ENCODE measurements around the gene DRD1.
"Not testable (repeated sequence)": the region's sequence is repeated elsewhere in the genome, so short reads cannot be mapped to it uniquely, and the experiment has no call there.

DRD1 gene

DNA sequence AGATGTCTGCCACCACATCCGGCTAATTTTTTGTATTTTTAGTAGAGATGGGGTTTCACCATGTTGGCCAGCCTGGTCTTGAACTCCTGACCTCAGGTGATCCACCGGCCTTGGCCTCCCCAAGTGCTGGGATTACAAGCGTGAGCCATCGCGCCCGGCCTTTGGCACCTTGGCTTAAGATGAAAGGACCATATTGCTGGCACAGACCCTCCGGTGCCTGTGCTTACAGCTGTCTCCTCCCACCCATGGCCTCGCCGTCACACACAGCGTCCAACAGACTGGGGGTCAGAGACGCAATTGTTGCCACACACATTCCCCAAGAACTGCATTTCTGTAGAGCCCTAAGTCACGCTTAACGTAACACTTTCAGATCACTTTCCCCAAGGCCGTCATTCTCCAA, 2.4 kb upstream of the DRD1 start:
- not testable (repeated sequence) for H3K36me3 ChIP-seq (ENCODE audit: control insufficient read depth, insufficient read depth, low read length); H3K9ac ChIP-seq (ENCODE audit: low read length); H3K27ac ChIP-seq (ENCODE audit: low read depth, low read length); H3K27me3 ChIP-seq (ENCODE audit: control insufficient read depth, insufficient read depth, low read length); H3K4me1 ChIP-seq (ENCODE audit: control insufficient read depth, insufficient read depth, low read length); H3K4me3 ChIP-seq (ENCODE audit: low read length)

DNA sequence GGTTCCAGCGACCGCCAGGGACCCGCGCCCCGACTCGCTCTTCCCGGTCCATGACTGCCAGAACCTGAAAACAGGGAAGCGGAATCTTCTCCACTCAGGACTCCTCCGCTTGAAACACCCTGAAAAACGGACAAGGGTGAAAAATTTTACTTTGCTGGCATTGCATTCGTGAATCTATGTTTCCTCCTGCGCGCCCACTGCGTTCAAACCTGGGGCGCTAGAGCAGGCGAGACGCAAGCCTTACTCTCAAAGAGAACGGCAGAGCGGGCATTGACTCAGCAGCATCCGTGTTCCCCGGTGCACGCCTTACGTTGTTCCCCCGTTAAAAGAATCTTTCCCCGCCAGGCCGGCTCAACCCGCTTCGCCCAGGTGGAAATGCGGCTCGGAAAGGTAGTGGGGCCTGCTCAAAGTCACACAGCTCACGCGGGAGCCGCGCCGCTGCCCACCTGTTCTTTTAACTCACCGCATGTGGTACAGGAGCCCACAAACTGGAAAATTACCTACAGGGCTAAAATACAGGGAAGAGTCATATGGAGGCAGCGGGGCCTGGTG, 999 bp upstream of the DRD1 start:
- no peaks in the 10 kb centered on the region for H3K4me1 ChIP-seq (ENCODE audit: control insufficient read depth, insufficient read depth, low read length)
- no peak overlapping the region for H3K9ac ChIP-seq (ENCODE audit: low read length)
- H3K36me3 ChIP-seq (ENCODE audit: control insufficient read depth, insufficient read depth, low read length), result no peaks in the 10 kb centered on the region
- no peak overlapping the region for H3K27ac ChIP-seq (ENCODE audit: low read depth, low read length)
- peaks cover 6% of the 10 kb centered on the region for H3K27me3 ChIP-seq (ENCODE audit: control insufficient read depth, insufficient read depth, low read length)
- no peak overlapping the region for H3K4me3 ChIP-seq (ENCODE audit: low read length)

DNA sequence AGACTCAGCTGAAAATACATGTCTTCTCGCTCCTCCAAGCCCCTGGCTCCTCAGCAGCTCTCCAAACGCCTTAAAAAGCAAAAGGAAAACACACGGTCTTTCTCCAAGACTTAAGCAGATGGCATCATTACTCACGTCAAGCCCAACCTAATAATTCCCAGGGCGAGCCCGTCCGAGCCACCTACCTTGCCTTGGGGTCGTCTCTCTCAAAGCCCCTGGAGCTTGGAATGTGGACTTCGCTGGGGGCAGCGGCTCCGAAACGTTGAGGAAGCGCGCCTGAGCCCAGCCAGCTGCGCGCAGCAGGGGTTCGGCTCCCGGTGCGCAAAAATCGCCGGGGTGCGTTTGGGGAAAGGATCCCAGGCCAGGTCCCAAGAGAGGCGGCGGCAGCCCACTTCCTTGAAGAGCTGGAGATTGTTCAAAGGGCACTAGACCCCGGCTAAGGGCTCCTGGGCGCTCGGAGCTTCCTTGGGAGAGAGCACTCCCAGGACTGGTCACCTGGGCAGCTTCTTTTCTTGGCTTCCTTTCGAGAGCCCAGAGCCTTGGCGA, 395 bp downstream of the DRD1 start:
- Histone ChIP-seq H3K4me1 (ENCODE audit: control insufficient read depth, insufficient read depth, low read length) (no peaks in the 10 kb centered on the region), H3K27ac (ENCODE audit: low read depth, low read length) (no peak overlapping the region), H3K27me3 (ENCODE audit: control insufficient read depth, insufficient read depth, low read length) (peaks cover 5% of the 10 kb centered on the region), H3K36me3 (ENCODE audit: control insufficient read depth, insufficient read depth, low read length) (no peaks in the 10 kb centered on the region), H3K9ac (ENCODE audit: low read length) (no peak overlapping the region), H3K4me3 (ENCODE audit: low read length) (no peak overlapping the region)

DNA sequence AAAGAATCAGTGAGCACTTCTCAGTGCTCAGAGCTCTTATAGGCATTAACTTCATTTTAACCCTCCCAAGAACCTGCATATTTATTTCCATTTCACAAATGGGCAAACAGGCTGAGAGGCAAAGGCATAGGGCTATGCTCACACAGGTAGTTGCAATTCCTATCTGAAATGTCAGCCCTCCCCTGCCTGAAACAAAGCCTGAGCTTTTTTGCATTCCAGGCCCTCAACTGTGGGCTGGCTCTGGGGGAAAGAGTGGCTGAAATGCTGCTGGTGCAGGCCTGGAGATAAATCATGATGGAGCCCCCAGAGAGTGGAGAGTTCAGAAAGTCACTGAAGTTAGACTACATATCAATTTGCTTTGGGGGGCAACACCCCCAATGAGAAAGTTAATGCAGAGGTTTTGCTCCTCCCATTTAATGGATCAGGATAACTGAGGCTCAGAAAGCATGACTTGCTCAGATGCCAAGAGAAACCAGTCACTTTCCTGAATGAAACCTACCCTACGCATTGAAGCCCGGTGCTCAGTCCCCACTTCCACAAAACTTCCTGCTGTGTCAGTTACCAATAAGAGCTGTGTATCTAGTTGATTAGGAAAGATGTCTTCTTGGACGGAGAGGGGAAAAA, 5.6 kb downstream of the DRD1 start:
- H3K4me1 ChIP-seq (ENCODE audit: control insufficient read depth, insufficient read depth, low read length), result no peaks in the 10 kb centered on the region
- no peak overlapping the region for H3K9ac ChIP-seq (ENCODE audit: low read length)
- H3K4me3 ChIP-seq (ENCODE audit: low read length), result no peak overlapping the region
- no peaks in the 10 kb centered on the region for H3K27me3 ChIP-seq (ENCODE audit: control insufficient read depth, insufficient read depth, low read length)
- H3K27ac ChIP-seq (ENCODE audit: low read depth, low read length), result no peak overlapping the region
- no peaks in the 10 kb centered on the region for H3K36me3 ChIP-seq (ENCODE audit: control insufficient read depth, insufficient read depth, low read length)

DNA sequence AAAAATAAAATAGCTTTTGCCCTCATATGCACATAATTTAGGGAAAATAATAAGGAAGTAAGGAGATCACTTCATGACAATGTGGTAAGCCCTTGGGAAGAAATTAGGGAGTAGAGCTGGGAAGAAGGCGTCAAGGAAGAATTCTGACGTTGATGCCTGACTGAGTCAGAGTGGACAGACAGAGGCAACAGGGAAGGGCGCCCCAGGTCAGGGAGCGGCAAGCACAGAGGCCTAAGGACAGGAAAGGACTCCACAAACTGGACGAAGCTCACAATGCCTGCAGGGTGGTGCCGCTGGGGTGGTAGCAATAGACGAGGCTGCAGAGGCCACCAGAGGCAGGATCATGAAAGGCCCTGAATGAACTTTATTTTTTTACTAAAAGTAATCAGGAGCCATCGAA, 7.6 kb downstream of the DRD1 start:
- Histone ChIP-seq H3K9ac (ENCODE audit: low read length) (no peak overlapping the region), H3K27ac (ENCODE audit: low read depth, low read length) (no peak overlapping the region), H3K36me3 (ENCODE audit: control insufficient read depth, insufficient read depth, low read length) (no peaks in the 10 kb centered on the region), H3K4me1 (ENCODE audit: control insufficient read depth, insufficient read depth, low read length) (no peaks in the 10 kb centered on the region), H3K27me3 (ENCODE audit: control insufficient read depth, insufficient read depth, low read length) (no peaks in the 10 kb centered on the region), H3K4me3 (ENCODE audit: low read length) (no peak overlapping the region)

DNA sequence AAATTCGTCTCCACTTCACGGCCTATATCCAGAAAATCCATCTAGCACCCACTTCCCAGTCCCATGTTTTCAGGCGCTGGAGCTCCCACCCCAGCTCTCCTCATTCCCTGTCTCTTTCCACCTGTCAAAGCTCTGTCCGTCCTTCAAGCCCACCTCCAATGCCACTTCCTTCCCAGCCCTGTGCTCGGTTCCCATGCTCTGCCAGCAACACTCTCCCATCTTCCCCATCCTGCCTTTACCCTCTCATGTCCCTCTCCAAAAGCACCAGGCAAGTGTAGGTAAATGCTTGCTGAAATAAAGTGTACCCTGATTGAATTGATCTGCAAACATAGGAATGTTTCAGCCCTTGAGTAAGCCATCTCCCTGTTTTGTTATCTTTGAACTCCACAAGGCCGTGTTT, 9.2 kb downstream of the DRD1 start:
- Histone ChIP-seq H3K4me3 (ENCODE audit: low read length) (no peak overlapping the region), H3K27ac (ENCODE audit: low read depth, low read length) (no peak overlapping the region), H3K36me3 (ENCODE audit: control insufficient read depth, insufficient read depth, low read length) (no peaks in the 10 kb centered on the region)

DNA sequence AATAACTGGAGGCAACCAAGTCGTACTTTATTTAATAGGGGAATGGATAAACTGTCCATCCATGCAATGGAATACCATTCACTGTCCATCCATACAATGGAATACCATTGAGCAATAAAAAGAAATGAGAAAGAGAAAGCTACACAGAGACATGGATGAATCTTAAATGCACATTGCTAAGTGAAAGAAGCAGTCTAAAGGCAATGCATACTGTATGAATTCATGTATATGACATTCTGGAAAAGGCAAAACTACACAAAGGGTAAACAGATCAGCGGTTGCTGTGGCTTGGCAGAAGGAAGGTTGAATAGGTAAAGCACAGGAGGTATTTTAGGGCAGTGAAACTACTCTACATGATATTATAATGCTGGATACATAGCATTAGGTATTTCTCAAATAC, 16.2 kb downstream of the DRD1 start:
- no peak overlapping the region for H3K27ac ChIP-seq (ENCODE audit: low read depth, low read length)
- no peak overlapping the region for H3K4me3 ChIP-seq (ENCODE audit: low read length)
- no peak overlapping the region for H3K9ac ChIP-seq (ENCODE audit: low read length)
- no peaks in the 10 kb centered on the region for H3K4me1 ChIP-seq (ENCODE audit: control insufficient read depth, insufficient read depth, low read length)
- no peaks in the 10 kb centered on the region for H3K27me3 ChIP-seq (ENCODE audit: control insufficient read depth, insufficient read depth, low read length)
- no peaks in the 10 kb centered on the region for H3K36me3 ChIP-seq (ENCODE audit: control insufficient read depth, insufficient read depth, low read length)

More for the DNA sequence above, 9.2 kb downstream of the DRD1 start:
- H3K9ac ChIP-seq (ENCODE audit: low read length), result no peak overlapping the region
- no peaks in the 10 kb centered on the region for H3K27me3 ChIP-seq (ENCODE audit: control insufficient read depth, insufficient read depth, low read length)
- H3K4me1 ChIP-seq (ENCODE audit: control insufficient read depth, insufficient read depth, low read length), result no peaks in the 10 kb centered on the region

DNA sequence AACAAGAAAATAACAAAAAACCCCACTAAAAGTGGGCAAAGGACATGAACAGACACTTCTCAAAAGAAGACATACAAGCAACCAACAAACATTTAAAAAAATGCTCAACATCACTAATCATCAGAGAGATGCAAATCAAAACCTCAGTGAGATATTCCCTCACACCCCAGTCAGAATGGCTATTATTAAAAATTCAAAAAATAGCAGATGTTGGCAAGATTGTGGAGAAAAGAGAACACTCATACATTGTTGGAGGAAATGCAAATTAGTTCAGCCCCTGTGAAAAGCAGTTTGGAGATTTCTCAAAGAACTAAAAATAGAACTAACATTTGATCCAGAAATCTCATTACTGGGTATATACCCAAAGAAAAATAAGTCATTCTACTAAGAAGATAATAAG, 19.4 kb downstream of the DRD1 start:
- H3K9ac ChIP-seq (ENCODE audit: low read length); H3K4me3 ChIP-seq (ENCODE audit: low read length); H3K4me1 ChIP-seq (ENCODE audit: control insufficient read depth, insufficient read depth, low read length); H3K27ac ChIP-seq (ENCODE audit: low read depth, low read length); H3K27me3 ChIP-seq (ENCODE audit: control insufficient read depth, insufficient read depth, low read length); H3K36me3 ChIP-seq (ENCODE audit: control insufficient read depth, insufficient read depth, low read length): not testable (repeated sequence)

DNA sequence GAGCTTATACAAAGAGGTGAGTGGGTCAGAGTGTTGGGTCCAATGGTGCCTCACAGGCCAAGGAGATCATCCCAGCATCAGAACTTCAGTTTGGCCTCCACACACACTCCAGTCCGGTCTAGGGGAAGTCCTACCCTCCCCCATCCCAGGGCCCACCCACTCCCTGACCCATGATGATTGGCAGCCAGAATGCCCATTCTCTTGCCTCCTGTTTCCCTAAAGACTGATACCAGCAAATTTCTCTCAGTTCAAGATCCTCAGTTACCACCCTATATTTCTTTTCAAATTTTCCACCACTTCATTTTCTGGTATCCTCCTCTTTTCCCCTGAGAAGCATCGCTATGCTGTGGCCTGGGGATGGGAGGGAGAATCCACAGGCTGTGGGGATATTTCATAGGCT, 21.9 kb downstream of the DRD1 start:
- Histone ChIP-seq H3K36me3 (ENCODE audit: control insufficient read depth, insufficient read depth, low read length) (no peaks in the 10 kb centered on the region), H3K4me3 (ENCODE audit: low read length) (no peak overlapping the region), H3K4me1 (ENCODE audit: control insufficient read depth, insufficient read depth, low read length) (no peaks in the 10 kb centered on the region), H3K27ac (ENCODE audit: low read depth, low read length) (no peak overlapping the region), H3K9ac (ENCODE audit: low read length) (no peak overlapping the region), H3K27me3 (ENCODE audit: control insufficient read depth, insufficient read depth, low read length) (no peaks in the 10 kb centered on the region)

DNA sequence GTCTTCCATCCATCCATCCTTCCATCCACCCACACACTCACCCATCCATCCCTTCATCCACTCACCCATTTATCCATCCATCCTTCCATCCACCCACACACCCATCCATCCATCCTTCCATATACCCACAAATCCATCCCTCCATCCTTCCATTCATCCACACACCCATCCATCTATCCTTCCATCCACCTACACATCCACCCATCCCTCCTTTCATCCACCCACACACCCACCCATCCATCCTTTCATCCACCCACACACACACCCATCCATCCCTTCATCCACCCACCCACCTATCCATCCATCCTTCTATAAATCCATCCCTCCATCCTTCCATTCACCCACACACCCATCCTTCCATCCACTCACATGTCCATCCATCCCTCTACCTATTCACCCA, 23.6 kb downstream of the DRD1 start:
- Histone ChIP-seq H3K27me3 (ENCODE audit: control insufficient read depth, insufficient read depth, low read length) (no peaks in the 10 kb centered on the region), H3K27ac (ENCODE audit: low read depth, low read length) (no peak overlapping the region), H3K4me3 (ENCODE audit: low read length) (no peak overlapping the region)

DNA sequence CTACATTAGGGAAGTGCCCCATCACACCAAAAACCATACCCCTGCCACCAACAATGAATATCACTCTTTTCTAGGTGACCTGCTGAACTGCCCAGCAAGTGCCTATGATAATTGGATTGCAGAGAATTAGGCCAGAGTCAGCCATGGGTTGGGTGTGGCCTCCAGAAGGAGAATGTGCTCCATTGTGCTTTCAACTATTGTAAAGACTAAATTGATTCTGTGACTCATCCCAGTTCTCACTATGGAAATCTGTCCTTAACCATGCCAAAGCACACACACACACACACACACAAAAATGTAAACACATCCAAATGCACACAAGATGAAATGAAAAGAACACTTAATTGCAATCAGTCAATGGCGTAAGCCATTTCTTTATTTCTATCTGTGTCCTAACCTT, 25.7 kb downstream of the DRD1 start:
- Histone ChIP-seq H3K4me1 (ENCODE audit: control insufficient read depth, insufficient read depth, low read length) (no peaks in the 10 kb centered on the region), H3K4me3 (ENCODE audit: low read length) (no peak overlapping the region), H3K27me3 (ENCODE audit: control insufficient read depth, insufficient read depth, low read length) (no peaks in the 10 kb centered on the region), H3K27ac (ENCODE audit: low read depth, low read length) (no peak overlapping the region), H3K9ac (ENCODE audit: low read length) (no peak overlapping the region), H3K36me3 (ENCODE audit: control insufficient read depth, insufficient read depth, low read length) (no peaks in the 10 kb centered on the region)

More for the DNA sequence above, 23.6 kb downstream of the DRD1 start:
- Histone ChIP-seq H3K36me3 (ENCODE audit: control insufficient read depth, insufficient read depth, low read length) (no peaks in the 10 kb centered on the region), H3K9ac (ENCODE audit: low read length) (no peak overlapping the region), H3K4me1 (ENCODE audit: control insufficient read depth, insufficient read depth, low read length) (no peaks in the 10 kb centered on the region)

DNA sequence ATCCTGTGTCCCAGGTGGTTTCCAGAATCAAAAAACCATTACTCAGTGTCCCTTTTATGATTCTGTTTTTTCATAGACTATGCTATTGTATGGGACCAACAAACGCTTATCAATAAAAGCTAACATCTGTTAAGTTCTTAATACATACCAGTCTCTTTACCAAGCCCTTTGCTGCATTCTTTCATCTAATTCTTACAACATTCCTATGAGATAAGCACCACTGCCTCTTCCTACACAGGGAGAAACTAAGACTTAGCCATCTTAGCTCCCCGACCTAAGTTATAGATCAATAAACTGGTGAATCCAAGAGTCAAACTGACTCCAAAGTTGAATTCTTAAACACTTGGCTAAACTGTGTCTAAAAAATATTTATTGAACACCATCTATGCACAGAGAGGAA, 26.6 kb downstream of the DRD1 start:
- Histone ChIP-seq H3K9ac (ENCODE audit: low read length) (no peak overlapping the region), H3K27ac (ENCODE audit: low read depth, low read length) (no peak overlapping the region), H3K27me3 (ENCODE audit: control insufficient read depth, insufficient read depth, low read length) (no peaks in the 10 kb centered on the region), H3K4me3 (ENCODE audit: low read length) (no peak overlapping the region), H3K4me1 (ENCODE audit: control insufficient read depth, insufficient read depth, low read length) (no peaks in the 10 kb centered on the region), H3K36me3 (ENCODE audit: control insufficient read depth, insufficient read depth, low read length) (no peaks in the 10 kb centered on the region)

DNA sequence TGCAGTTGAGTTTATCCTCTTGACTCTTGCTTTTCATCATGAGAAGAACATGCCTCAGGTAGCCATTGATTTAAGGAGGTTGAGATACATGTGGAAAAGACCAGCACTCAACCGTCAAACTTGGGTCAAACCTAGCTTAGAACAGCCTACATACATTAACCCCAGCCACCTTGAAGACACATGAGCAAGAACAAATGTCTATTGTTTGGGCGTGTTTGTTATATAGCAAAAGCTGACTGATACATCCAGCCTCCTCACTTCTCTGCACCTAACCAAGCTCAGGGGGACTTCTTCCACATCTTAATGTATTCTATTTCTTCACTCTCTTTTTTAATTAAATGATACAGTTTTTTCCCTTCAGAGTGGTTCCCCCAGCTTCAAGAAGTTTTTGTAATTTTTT, 28.7 kb downstream of the DRD1 start:
- H3K9ac ChIP-seq (ENCODE audit: low read length), result no peak overlapping the region
- H3K27me3 ChIP-seq (ENCODE audit: control insufficient read depth, insufficient read depth, low read length), result no peaks in the 10 kb centered on the region
- no peaks in the 10 kb centered on the region for H3K36me3 ChIP-seq (ENCODE audit: control insufficient read depth, insufficient read depth, low read length)
- no peak overlapping the region for H3K4me3 ChIP-seq (ENCODE audit: low read length)
- no peak overlapping the region for H3K27ac ChIP-seq (ENCODE audit: low read depth, low read length)
- no peaks in the 10 kb centered on the region for H3K4me1 ChIP-seq (ENCODE audit: control insufficient read depth, insufficient read depth, low read length)

Data from rectal smooth muscle tissue (tissue), 1 donor.